SK-MEL-5 (cell line): ENCODE data around the gene SLC38A8. TPM values are rescaled to one million over a fixed set of nuclear protein-coding genes. Genes with fewer than 3 reads are reported as not detected.
A peak's percentile ranks its signal among the peaks of the same experiment; 100 is the strongest.

ENCODE experiments used
- DNase-seq: peaks from one replicate; pipeline ENCODE4 v3.0.0-alpha.2; 2016; ENCODE audit warnings: low read depth, low spot score
- in situ Hi-C: cut with HindIII; loops from 2 replicates; pipeline ENCODE4 v1.10.0; 2016; ENCODE audit warnings: low sequenced_read_pairs, high pct_unique_total_duplicates, low pct_unique_long_range_greater_than_20kb
- total RNA-seq: library from RNA; depleted of rRNA; stranded (reverse); fragments of >200 nt; shearing (Covaris generic); gene quantifications from 2 replicates; pipeline ENCODE4 v1.2.3, GENCODE V29; 2014

Gene SLC38A8
- total RNA-seq, 1 experiment from 2014 or later: 9.0 TPM

DNA sequence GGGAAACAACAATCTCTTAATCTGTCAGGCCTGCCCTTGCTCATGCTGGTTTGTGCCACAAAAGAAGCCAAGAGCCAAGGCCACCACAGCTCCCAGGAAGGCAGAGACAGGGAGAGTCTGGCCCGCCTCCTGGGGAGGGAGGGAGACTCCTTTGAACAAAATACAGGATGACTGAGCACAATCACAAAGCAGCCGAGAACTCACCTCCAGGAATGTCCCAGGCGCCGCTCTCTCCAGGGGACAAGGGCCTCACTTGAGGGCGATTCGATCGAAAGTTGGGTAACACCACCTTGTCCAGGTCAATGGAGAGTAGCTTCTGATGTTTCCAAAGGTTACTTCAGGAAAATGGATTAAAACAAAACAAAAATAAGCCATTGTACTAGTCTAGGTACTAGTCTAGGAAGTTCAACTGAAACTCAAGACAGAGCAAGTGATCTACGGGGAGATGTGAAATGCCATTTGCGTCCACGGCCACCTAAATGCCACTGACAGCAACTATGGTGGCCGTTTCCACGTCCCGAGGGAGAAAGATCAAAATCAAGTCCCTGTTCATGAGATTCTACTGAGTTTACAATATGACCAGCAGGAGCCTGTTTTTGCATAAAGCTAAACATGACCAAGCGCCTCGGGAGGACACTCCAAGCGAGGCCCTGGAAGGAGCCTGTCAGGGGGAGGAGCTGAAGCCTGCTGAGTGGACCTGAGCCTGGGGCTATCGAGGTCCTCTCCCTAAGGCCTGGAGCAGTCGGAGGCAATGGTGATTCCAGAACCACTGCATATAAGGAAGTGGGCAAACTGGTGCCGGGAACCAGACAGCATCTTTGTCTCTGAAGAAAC, 13.4 kb upstream of the SLC38A8 start:
- in situ Hi-C loops: no loop called here
- DNase-seq: no peak

DNA sequence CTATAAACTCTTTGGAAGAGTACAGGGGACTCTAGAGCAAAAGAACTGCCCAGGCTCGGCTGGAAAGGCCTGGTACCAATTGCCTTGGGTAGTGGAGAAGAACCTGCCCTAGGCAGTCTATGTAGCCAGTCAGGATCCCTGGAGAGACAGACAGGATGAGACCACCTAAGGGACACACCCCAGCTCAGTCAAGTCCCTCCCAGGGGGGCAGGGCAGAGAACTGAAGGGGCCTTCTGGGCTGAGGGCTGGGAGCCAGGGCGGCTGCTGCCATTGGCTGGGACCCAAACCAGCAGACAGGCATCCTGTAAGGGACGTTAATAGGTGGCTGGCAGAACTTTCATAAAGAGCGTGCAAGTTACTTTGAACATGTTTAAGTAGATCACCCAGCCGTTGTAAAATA, 12.8 kb upstream of the SLC38A8 start:
- no peak for DNase-seq

DNA sequence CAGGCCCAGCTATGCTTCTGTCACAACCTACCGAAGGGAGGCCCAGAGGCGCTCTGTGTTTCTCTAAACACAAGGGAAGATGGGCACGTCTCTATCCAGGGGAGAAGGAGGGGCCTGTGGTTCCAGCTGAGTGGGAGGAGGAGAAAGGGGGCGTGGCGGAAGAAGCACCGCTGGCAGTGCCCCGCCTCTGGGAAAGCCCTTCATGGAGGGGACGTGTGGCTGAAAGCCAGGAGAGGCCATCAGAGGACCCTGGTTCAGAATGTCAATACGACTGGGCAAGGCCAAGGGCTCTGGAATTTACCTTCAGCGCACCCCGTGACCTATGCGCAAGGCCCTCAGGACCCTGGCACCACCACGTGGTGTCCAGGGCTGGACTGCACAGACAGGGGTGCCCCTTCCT, 12.3 kb upstream of the SLC38A8 start:
- in situ Hi-C loops: no loop called here

More for the DNA sequence above, 12.8 kb upstream of the SLC38A8 start:
- in situ Hi-C loops: no loop called here

DNA sequence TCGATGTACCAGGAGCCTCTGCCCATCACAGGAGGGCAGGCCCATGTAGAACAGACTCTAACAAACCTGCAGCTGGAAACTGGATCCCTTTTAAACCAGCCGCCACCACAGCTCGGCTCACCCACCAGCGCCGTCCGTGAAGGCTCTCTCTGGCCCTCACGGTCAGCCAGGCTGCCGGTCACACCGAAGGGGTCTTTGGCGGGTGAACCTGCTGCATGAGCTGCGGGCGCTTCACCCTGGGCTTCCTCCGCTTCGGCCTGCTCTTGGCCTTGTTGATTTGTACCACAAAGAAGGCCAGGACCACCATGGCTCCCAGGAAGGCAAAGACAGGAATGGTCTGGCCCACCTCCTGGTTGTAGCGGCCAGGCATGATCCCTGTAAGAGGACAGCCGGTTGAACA, 11.7 kb upstream of the SLC38A8 start:
- DNase-seq: no peak
- in situ Hi-C loops: no loop called here

More for the DNA sequence above, 12.3 kb upstream of the SLC38A8 start:
- DNase-seq: no peak

DNA sequence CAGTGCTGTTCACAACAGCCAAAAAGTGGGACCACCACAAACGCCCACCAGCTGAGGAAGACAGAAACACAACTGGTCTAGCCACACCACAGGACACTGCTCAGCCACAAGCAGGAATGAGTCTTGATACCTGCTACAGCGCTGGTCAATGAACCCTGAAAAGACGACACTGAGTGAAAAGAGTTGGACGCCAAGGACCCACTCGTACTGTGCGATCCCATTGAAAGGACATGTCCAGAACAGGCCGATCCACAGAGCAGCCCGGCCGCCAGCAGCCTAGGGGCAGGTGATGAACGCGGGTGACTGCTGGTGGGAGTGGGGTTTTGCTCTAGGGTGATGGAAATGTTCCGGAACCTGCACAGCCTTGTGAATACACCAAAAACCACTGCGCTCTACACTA, 10.6 kb upstream of the SLC38A8 start:
- in situ Hi-C loops: no loop called here

DNA sequence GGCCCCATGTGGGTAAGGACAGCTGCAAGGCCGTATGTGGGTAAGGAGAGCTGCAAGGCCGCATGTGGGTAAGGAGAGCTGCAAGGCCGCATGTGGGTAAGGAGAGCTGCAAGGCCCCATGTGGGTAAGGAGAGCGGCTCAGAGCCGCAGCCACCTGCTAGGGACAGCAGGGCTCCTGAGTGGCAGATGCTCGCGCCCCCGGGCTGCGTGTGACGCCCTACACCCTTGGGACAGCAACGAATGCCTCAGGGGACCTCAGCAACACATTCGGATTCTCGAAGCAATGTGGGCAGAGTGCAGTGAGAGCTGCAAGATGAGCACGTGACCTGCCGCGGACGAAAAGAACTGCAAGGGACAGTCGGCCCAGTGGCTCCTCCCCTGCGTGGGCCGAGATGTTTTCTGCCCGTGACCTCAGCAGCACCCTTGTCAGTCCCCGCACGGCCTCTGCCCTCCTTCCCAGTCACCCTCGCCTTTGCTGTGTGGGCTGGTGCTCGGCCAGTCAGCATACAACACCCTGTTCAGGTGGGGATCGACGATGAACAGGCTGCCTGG, 9.6 kb upstream of the SLC38A8 start:
- in situ Hi-C loops: no loop called here
- no peak for DNase-seq

More for the DNA sequence above, 10.6 kb upstream of the SLC38A8 start:
- DNase-seq: no peak

DNA sequence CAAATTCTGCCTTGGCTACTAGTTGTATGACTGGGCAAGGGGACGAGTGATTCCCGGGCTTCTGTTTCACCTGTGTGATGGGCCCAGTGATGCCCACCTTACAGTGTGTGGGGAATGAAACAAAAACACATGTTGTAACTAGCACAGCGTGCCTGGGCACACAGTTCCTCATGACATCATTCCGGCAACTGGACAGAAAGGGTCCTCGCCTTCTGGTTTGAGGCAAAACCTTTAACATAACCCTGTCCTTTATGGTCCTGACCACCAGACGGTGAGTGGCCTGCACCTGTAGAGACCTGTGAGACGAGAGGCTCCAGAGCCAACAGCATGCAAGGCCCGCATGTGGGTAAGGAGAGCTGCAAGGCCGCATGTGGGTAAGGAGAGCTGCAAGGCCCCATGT, 7.7 kb upstream of the SLC38A8 start:
- in situ Hi-C loops: no loop called here
- no peak for DNase-seq

DNA sequence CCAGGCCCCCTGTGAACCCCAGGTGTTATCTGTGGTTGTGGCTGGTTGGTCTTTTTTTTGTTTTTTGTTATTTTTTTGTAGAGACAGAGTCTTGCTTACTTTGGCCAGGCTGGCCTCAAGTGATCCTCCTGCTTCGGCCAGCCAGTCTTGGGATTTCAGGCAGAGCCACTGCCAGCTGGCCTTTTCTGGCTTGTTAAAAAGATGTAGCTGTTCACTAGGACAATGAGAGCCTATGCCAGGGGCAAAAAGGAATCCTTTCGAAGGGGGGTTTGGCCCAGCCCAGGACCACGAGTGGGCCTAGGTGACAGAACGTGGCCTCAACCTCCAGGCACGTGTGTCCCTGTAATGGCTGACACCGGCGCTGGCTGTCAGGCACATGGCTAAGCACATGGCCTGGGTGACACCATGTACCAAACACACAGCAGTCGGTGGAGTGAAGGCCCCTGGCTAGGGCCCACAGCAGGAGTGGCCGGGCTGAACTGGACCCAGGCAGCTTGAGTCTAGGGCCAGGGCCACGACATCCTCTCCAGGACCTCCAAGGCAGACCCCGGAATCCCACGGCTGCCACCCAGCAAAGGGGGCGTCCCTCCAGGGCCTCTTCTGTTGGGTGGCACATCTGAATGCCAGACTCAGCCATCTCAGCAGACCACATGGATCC, 6.9 kb upstream of the SLC38A8 start:
- no peak for DNase-seq
- in situ Hi-C loops: no loop called here

DNA sequence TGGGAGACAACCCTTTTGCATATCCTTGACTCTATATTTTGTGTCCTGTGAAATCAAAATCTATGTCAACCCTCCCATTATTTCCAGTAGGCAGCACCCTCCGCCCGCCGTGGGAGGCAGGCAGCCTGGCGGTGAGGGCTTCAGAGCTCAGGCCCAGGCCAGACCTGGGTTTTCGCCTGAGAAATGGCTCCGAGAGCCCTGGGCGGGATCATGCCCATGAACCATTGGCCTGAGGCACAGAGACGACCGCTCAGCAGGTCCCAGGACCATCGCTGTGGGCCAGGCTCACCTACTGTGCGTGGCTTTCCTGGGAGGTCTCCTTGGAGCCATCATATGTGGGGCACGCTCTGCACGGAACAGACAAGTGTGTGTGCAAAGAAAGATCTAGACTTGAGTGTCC, 6.3 kb upstream of the SLC38A8 start:
- in situ Hi-C loops: no loop called here
- DNase-seq: no peak

DNA sequence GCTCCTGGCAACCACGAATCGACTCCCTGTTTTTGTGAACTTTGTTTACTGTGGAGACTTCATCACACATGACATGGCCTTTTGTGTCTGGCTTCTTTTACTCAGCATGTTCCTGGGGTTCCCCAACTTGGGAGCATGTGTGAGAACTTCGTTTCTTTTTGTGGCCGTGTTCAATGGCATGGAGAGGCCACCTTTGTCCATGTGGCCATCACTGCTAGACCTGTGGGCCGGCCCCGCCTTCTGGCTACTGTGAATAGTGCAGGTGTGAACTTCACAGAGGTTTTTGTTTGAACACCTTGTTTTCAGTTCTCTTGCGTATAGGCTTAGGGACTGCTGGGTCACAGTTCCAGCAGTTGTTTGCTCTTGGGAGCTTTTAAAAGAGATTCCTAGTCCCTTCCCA, 5.7 kb upstream of the SLC38A8 start:
- no peak for DNase-seq
- in situ Hi-C loops: no loop called here

DNA sequence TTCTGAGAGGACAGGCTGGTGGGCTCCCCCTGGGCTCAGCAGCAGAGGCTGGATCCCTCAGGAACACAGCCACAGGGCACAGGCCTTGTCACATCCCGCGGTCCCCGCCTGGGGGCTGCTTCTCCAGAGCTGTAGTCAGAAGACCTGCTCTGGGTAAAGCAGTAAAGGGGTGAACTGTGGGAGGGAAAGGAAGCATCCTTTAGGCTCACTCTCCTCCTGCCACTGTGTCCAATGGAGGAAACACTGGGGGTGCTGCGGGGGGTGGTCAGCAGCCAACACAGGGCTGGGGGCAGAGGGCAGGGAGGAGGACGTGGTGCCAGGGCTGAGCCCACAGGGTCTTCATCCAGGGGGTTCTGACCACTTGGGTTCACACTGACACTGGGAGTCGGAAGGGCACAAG, 5.0 kb upstream of the SLC38A8 start:
- in situ Hi-C loops: no loop called here
- no peak for DNase-seq

DNA sequence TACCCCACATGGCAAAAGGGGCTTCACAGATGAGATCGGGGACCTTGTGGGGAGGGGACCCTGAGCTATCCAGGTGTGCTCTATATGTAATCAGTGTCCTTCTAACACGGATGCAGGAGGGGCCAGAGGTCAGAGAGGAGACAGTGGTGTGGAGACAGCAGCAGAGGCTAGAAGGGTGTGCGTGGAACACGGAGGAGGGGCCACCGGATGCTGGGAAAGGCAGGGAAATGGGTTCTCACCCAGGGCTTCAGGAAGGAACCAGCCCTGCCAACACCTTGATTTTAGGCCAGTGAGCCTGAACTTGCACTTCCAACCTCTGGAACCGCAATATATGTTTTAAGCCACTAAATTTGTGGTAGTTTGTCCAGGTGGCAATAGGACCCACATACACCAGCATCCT, 4.6 kb upstream of the SLC38A8 start:
- no peak for DNase-seq
- in situ Hi-C loops: no loop called here

DNA sequence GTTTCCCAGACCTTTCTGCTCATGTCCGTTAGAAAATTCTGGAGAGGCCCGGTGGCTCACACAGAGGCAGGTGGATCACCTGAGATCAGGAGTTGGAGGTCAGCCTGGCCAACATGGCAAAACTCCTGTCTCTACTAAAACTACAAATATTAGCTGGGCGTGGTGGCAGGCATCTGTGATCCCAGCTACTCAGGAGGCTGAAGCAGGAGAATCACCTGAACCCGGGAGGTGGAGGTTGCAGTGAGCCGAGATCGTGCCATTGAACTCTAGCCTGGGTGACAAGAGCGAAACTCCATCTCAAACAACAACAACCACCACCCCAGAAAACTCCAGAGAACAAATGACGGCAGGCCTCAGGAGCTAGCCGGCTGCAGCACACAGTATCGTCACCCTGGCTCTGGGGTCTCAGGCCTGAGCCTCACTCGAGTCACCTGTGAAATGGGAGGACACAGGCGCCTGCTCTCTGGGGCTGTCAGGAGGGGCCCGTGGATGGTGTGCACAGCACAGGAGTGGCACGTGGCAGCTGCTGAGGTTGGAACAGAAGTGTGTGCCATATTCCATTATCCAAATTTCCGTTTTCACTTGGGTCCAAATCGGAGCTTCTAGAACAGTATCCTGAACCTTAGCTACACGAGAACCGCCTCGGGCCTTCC, 3.3 kb upstream of the SLC38A8 start:
- in situ Hi-C loops: no loop called here

DNA sequence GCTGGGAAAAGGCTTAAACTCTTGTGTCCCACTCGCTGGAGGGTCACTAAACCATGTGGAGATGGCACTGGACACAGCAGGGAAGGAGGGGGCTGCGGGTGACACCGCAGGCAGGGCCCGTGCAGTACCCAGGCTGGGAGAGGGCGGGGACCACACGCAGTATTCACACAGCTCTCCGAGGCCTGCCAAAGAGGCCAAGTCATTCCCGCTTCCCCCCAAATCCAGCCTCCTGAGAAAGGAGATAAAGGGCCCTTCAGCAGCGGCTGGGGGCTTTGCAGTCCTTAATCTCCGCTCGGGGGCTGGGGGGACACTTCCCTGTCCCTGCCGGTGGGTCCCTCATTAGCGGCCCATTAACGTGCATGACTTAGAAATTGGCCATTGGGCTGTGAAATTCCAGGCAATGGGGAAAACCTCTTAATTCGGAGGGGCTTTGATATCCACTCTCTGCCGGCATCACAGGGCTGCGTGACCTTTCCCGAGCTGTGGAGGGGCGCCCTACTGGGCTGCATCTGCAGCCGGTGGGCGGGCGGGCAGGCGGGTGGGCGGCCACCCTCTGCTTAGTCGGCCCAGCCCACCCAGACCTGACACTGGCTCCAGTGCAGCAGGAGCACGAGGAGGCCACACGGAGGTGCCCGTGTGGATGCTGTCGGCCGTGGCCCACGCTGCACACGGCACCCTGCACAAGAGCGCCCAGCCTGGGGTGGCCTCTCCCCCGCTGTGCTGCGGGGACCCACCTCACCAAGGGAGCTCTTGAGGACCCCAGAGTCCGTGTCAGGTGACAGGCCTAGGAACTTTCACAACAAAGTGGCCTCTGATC, 2.6 kb upstream of the SLC38A8 start:
- DNase-seq: no peak
- in situ Hi-C loops: no loop called here

More for the DNA sequence above, 3.3 kb upstream of the SLC38A8 start:
- no peak for DNase-seq

DNA sequence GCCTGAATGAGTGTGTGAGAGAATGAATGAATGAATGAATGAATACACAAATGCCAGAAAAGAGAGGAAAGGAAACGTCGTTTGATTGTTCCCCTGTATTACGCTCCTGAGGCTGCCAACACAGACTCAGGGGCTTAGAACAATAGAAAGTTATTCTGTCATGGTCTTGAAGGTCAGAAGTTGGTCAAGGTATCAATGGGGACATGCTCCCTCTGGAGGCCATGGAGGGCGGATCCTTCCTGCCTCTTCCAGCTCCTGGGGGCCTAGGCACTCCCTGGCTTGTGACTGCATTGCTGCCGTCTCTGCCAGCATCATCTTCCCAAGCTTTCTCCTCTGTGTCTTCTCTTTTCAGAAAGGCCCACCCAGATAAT, 1.5 kb upstream of the SLC38A8 start:
- in situ Hi-C loops: no loop called here

DNA sequence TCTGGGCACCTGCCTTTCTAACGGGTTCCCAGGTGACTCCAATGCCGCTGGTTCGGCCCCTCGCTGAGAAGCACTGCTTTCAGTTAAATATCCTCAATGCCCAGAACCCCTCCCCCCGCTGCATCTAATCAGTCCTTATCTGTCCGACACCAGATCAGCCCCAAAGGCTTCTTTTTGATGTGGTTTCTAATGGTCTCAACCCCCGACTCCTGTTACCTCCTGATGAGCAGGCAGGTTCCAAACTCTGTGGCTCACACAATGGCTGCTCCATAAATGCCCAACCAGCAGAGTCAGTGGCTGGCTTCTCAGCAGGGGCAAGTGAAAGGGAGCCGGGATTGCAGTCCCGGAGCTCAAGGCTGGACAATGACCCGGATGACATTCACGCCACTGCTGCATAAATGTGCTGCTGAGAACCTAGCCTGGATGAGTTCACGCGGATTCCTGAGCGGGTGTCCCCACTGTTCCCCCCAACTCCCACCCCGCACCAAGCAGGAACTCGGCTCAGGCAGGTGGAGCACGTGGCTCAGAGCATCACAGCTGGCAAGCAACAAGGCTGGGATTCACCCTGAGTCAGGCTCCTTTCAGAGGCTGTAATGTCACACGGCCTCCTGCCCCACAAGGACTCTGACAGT, 1.0 kb upstream of the SLC38A8 start:
- no peak for DNase-seq
- in situ Hi-C loops: no loop called here

More for the DNA sequence above, 1.5 kb upstream of the SLC38A8 start:
- DNase-seq: peak; percentile 51

DNA sequence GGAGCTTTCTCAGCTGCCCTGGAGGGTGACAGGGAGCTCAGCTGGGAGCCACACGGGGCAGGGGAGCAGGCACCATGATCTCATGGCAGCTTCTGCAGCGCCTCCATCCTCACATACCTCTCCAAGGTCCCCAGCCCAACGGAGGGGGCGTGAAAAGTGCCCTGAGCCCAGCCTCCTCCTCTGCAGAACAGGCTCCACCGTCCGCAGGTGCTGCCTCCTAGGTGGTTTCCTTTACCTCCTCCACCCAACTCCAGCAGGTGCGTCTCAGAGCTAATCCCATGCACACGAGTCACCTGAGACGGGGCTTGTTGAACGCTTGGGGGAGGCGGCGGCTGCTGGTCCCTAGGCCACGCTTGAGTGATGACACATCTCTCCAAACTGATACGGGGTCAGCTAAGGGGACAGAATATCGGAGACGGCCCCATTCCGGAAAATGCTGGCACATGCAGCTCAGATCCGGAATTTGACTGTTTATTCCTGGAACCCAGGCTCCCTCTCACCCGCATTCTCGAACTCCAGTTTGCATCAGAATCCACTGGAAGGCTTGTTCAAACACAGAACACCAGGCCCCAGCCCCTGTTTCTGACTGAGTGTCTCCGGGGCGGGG, 387 bp upstream of the SLC38A8 start:
- in situ Hi-C loops: no loop called here
- DNase-seq: no peak
